Right cardiac atrium (tissue), 5 donors: ENCODE measurements around the gene MED23. TPM values are rescaled to one million over a fixed set of nuclear protein-coding genes. Genes with fewer than 3 reads are reported as not detected.

Experiments used
- ATAC-seq, 2 donors: fragments of 200-7000 bp; cut with Tn5 transposase; one replicate each; pipeline versions ENCODE4 v1.8.0 to v1.9.1; 2020; ENCODE audit warnings: moderate library complexity in 2 of 2, mild to moderate bottlenecking in 1 of 2
- DNase-seq, 3 donors: peaks; one replicate each; pipeline ENCODE4 v3.0.0-alpha.2; 2020
- H3K27ac ChIP-seq: one replicate; pipeline ENCODE4 v1.5.1; 2013; ENCODE audit warnings: mild to moderate bottlenecking, low read length, control low read depth, moderate library complexity
- H3K27me3 ChIP-seq: one replicate; pipeline ENCODE4 v1.6.1; 2013; ENCODE audit not compliant: control insufficient read depth, insufficient read depth
- H3K4me1 ChIP-seq: one replicate; pipeline ENCODE4 v1.6.1; 2013; ENCODE audit warnings: low read length; ENCODE audit not compliant: control insufficient read depth, insufficient read depth
- H3K4me3 ChIP-seq: one replicate; pipeline ENCODE4 v1.5.1; 2013; ENCODE audit warnings: low read length, control low read depth
- H3K9me3 ChIP-seq: one replicate; pipeline ENCODE4 v1.6.1; 2013; ENCODE audit warnings: low read length; ENCODE audit not compliant: control insufficient read depth
- WGBS: extraction: QIAGEN DNeasy Blood & Tissue Kit; methylation state at CpG from one replicate; pipeline ENCODE4 v1.1.7; 2013; 5-methylcytosine and 5-hydroxymethylcytosine counted together
- intact Hi-C, 4 donors: fragments of 100-400 bp; cut with DNase I; formaldehyde crosslinking; loops; one replicate each; pipeline versions ENCODE4 v1.11.0 to v1.14.0; 2022 to 2023
- polyA plus RNA-seq: library from polyadenylated mRNA; stranded (reverse); fragments of 200-250 nt; gene quantifications from one replicate; pipeline ENCODE4 v1.2.3, GENCODE V29; 2013
- total RNA-seq, 4 donors: library from RNA; stranded (reverse); fragmentation: NEBNext Ultra II Directional; extraction: Animal tissue kit (Norgen Biotek cat#: 25700); gene quantifications; one replicate each; pipeline ENCODE4 v1.2.1, GENCODE V29; 2021
- donor health status: healthy with polysubstance abuse.
- donor health status: DM: no; HTN: yes; CAD: no.
- donor health status: DM: no; HTN: no; CAD: no.
- donor health status: DM: no; HTN: yes; CAD: no; lungs with severe emphysema.
- donor health status: DM: yes; HTN: yes; CAD: no.

The MED23 gene
- total and polyA plus RNA-seq, 5 donors = 7.5 to 15.3 (median 12.8) TPM

GRCh38 chr6:131572686-131573415, 55.2 kb downstream of the MED23 start, which contains the start of gene ARG1:
TSS of gene ARG1 (plus strand) at chr6:131573226. CDS start at chr6:131573283, 57 bp downstream.
- H3K27ac ChIP-seq = no peak within 1 kb of the TSS
- 79% methylated on average over 6 of the region's 6 CpGs for WGBS
- H3K4me3 ChIP-seq = no peak within 1 kb of the TSS
- ATAC-seq (no peak), DNase-seq (no peak)
- no peaks in the 10 kb centered on the region for H3K9me3 ChIP-seq
- no peaks in the 10 kb centered on the region for H3K4me1 ChIP-seq
- no peaks in the 10 kb centered on the region for H3K27me3 ChIP-seq
- intact Hi-C loops = no loop called here

- no peak overlapping the region for H3K4me3 ChIP-seq
- WGBS = 62% methylated on average over 4 of the region's 4 CpGs
- intact Hi-C loops = no loop called here
These were observed 59.3 kb downstream of the MED23 start for GRCh38 chr6:131568726-131569125.

GRCh38 chr6:131565056-131565455, 63.0 kb downstream of the MED23 start:
- Histone ChIP-seq H3K27ac (no peak overlapping the region), H3K4me3 (no peak overlapping the region), H3K9me3 (no peaks in the 10 kb centered on the region), H3K4me1 (no peaks in the 10 kb centered on the region), H3K27me3 (no peaks in the 10 kb centered on the region)
- WGBS = 66% methylated on average over 2 of the region's 2 CpGs
- intact Hi-C loops = no loop called here
- DNase-seq (no peak), ATAC-seq (no peak)

More at GRCh38 chr6:131568726-131569125, 59.3 kb downstream of the MED23 start:
- Histone ChIP-seq H3K9me3 (no peaks in the 10 kb centered on the region), H3K4me1 (no peaks in the 10 kb centered on the region), H3K27ac (no peak overlapping the region), H3K27me3 (no peaks in the 10 kb centered on the region)
- no peak for ATAC-seq
- no peak for DNase-seq

GRCh38 chr6:131561925-131562707, 65.9 kb downstream of the MED23 start:
- H3K9me3 ChIP-seq = no peaks in the 10 kb centered on the region
- H3K27me3 ChIP-seq = no peaks in the 10 kb centered on the region
- intact Hi-C loops = no loop called here
- DNase-seq = no peak
- 89% methylated on average over 4 of the region's 4 CpGs for WGBS
- H3K27ac ChIP-seq = no peak overlapping the region
- no peak overlapping the region for H3K4me3 ChIP-seq
- no peak for ATAC-seq
- no peaks in the 10 kb centered on the region for H3K4me1 ChIP-seq

GRCh38 chr6:131558922-131559321, 69.1 kb downstream of the MED23 start:
- 71% methylated on average over 4 of the region's 4 CpGs for WGBS
- DNase-seq (no peak), ATAC-seq (no peak)

GRCh38 chr6:131555992-131556391, 72.0 kb downstream of the MED23 start:
- DNase-seq (no peak), ATAC-seq (no peak)
- H3K27ac ChIP-seq = no peak overlapping the region
- H3K4me3 ChIP-seq = no peak overlapping the region
- H3K27me3 ChIP-seq = no peaks in the 10 kb centered on the region
- intact Hi-C loops = no loop called here
- H3K4me1 ChIP-seq = no peaks in the 10 kb centered on the region
- H3K9me3 ChIP-seq = no peaks in the 10 kb centered on the region

More at GRCh38 chr6:131558922-131559321, 69.1 kb downstream of the MED23 start:
- Histone ChIP-seq H3K4me1 (no peaks in the 10 kb centered on the region), H3K27me3 (no peaks in the 10 kb centered on the region), H3K4me3 (no peak overlapping the region), H3K27ac (no peak overlapping the region), H3K9me3 (no peaks in the 10 kb centered on the region)
- intact Hi-C loops = no loop called here

- no peaks in the 10 kb centered on the region for H3K9me3 ChIP-seq
- DNase-seq (no peak), ATAC-seq (no peak)
- WGBS = 84% methylated on average over 3 of the region's 3 CpGs
- H3K4me1 ChIP-seq = no peaks in the 10 kb centered on the region
- H3K27me3 ChIP-seq = no peaks in the 10 kb centered on the region
- intact Hi-C loops = no loop called here
- H3K27ac ChIP-seq = no peak overlapping the region
- H3K4me3 ChIP-seq = no peak overlapping the region
These were observed 75.5 kb downstream of the MED23 start for GRCh38 chr6:131552572-131552971.

GRCh38 chr6:131551902-131552301, 76.1 kb downstream of the MED23 start:
- H3K9me3 ChIP-seq = no peaks in the 10 kb centered on the region
- WGBS = 77% methylated on average over 4 of the region's 4 CpGs
- no peak overlapping the region for H3K27ac ChIP-seq
- intact Hi-C loops = no loop called here
- no peaks in the 10 kb centered on the region for H3K4me1 ChIP-seq
- H3K27me3 ChIP-seq = no peaks in the 10 kb centered on the region
- DNase-seq = no peak
- H3K4me3 ChIP-seq = no peak overlapping the region
- no peak for ATAC-seq

- DNase-seq = no peak
- WGBS = 44% methylated on average over 2 of the region's 2 CpGs
These were observed 78.2 kb downstream of the MED23 start for GRCh38 chr6:131549811-131550210.

GRCh38 chr6:131548441-131548840, 79.6 kb downstream of the MED23 start:
- no peaks in the 10 kb centered on the region for H3K4me1 ChIP-seq
- H3K9me3 ChIP-seq = no peaks in the 10 kb centered on the region
- no peak overlapping the region for H3K27ac ChIP-seq
- ATAC-seq = no peak
- no peak overlapping the region for H3K4me3 ChIP-seq
- no peak for DNase-seq
- 77% methylated on average over 1 of the region's 1 CpG for WGBS
- intact Hi-C loops = no loop called here
- no peaks in the 10 kb centered on the region for H3K27me3 ChIP-seq

More at GRCh38 chr6:131549811-131550210, 78.2 kb downstream of the MED23 start:
- Histone ChIP-seq H3K4me3 (no peak overlapping the region), H3K27ac (no peak overlapping the region), H3K27me3 (no peaks in the 10 kb centered on the region), H3K4me1 (no peaks in the 10 kb centered on the region), H3K9me3 (no peaks in the 10 kb centered on the region)
- ATAC-seq = no peak
- intact Hi-C loops = no loop called here

- H3K27me3 ChIP-seq = no peaks in the 10 kb centered on the region
- H3K4me3 ChIP-seq = no peak overlapping the region
- ATAC-seq (no peak), DNase-seq (no peak)
- H3K27ac ChIP-seq = no peak overlapping the region
- no peaks in the 10 kb centered on the region for H3K9me3 ChIP-seq
- intact Hi-C loops = no loop called here
- 52% methylated on average over 6 of the region's 6 CpGs for whole genome bisulfite sequencing
- H3K4me1 ChIP-seq = no peaks in the 10 kb centered on the region
These were observed 80.6 kb downstream of the MED23 start for GRCh38 chr6:131547488-131547887.
